Stomach (tissue), 9 donors: Measurements from ENCODE around the gene SEMA3F. TPM values are rescaled to one million over a fixed set of nuclear protein-coding genes. Genes with fewer than 3 reads are reported as not detected.
"Not testable (repeated sequence)": the region's sequence is repeated elsewhere in the genome, so short reads cannot be mapped to it uniquely, and the experiment has no call there.

Experiments
- DNase-seq, 2 donors: peaks; one replicate each; pipeline versions ENCODE4 v3.0.0 to v3.0.0-alpha.2; 2013 to 2019
- H3K27ac ChIP-seq, 5 donors: fragments of 200-600 bp in 4 of 5; sonication (generic) in 4 of 5; one replicate each; pipeline ENCODE4 v1.5.1; 2013 to 2019; ENCODE audit warnings: mild to moderate bottlenecking in 1 of 5, moderate library complexity in 1 of 5
- H3K27me3 ChIP-seq, 3 donors: fragments of 200-600 bp; sonication (generic); one replicate each; pipeline ENCODE4 v1.5.1; 2017 to 2019; ENCODE audit warnings: mixed run types in 1 of 3
- H3K36me3 ChIP-seq, 4 donors: fragments of 200-600 bp; sonication (generic); 1 replicate in 3 of 4; 2 replicates in 1 of 4; pipeline ENCODE4 v1.5.1; 2016 to 2019
- H3K4me1 ChIP-seq, 4 donors: fragments of 200-600 bp; sonication (generic); one replicate each; pipeline ENCODE4 v1.5.1; 2016 to 2019
- H3K4me3 ChIP-seq, 4 donors: fragments of 200-600 bp; sonication (generic) in 3 of 4; one replicate each; pipeline ENCODE4 v1.5.1; 2016 to 2019; ENCODE audit warnings: mild to moderate bottlenecking in 1 of 4
- H3K9me3 ChIP-seq, 4 donors: fragments of 200-600 bp; sonication (generic); one replicate each; pipeline ENCODE4 v1.5.1; 2016 to 2019
- CTCF ChIP-seq, 7 experiments: fragments of 450-650 bp in 4 of 7; fragments of 200-600 bp in 3 of 7; sonication (generic) in 3 of 7; IDR thresholded peaks; one replicate each; pipeline ENCODE4 v1.5.1; 2016 to 2019; ENCODE audit warnings: antibody characterized with exemption in 7 of 7, control low read depth in 2 of 7, mild to moderate bottlenecking in 1 of 7
- EP300 ChIP-seq: sonication (generic); formaldehyde crosslinking; IDR thresholded peaks from one replicate; pipeline ENCODE4 v1.6.1; 2017; ENCODE audit warnings: antibody characterized with exemption
- POLR2A ChIP-seq, 4 donors: fragments of 450-650 bp; IDR thresholded peaks; one replicate each; pipeline ENCODE4 v1.6.1; 2016; ENCODE audit warnings: antibody characterized with exemption in 4 of 4, control low read depth in 2 of 4, mild to moderate bottlenecking in 1 of 4, moderate library complexity in 1 of 4
- POLR2AphosphoS5 ChIP-seq, 3 donors: sonication (generic); formaldehyde crosslinking; IDR thresholded peaks; one replicate each; pipeline ENCODE4 v1.6.1; 2016; ENCODE audit warnings: antibody characterized with exemption in 3 of 3
- whole genome bisulfite sequencing, 5 donors: extraction: QIAGEN DNeasy Blood & Tissue Kit in 3 of 5; methylation state at CpG; one replicate each; pipeline versions ENCODE4 v1.1.5 to v1.1.7; 2013 to 2018; 5-methylcytosine and 5-hydroxymethylcytosine counted together
- intact Hi-C: fragments of 100-400 bp; cut with DNase I; formaldehyde crosslinking; loops from one replicate; pipeline ENCODE4 v1.15.1; 2023; ENCODE audit warnings: low total_unique reads
- polyA plus RNA-seq, 3 donors: library from polyadenylated mRNA; stranded (reverse); fragments of 200-250 nt; gene quantifications; one replicate each; pipeline ENCODE4 v1.2.3, GENCODE V29; 2013
- total RNA-seq, 5 donors: library from RNA; depleted of rRNA; stranded (reverse); fragments of >200 nt; gene quantifications; one replicate each; pipeline versions ENCODE4 v1.1.0 to v1.2.3, GENCODE V29; 2014 to 2016
- donor health status: healthy with polysubstance abuse.
- donor health status: Bipolar disorder and iron deficiency.
- donor health status: healthy.

SEMA3F gene
- total and polyA plus RNA-seq, 8 donors = 8.9 to 34.5 (median 22.9) TPM

GRCh38 chr3:50207359-50208042 lies 52.4 kb downstream of the SEMA3F start:
- intact Hi-C loops = no loop called here
- Histone ChIP-seq H3K36me3 (no peaks in the 10 kb centered on the region), H3K4me3 (no peak overlapping the region), H3K9me3 (no peaks in the 10 kb centered on the region), H3K27me3 (peaks cover 9 to 45% (median 27%) of the 10 kb centered on the region in 3 donors), H3K4me1 (peaks cover 15 to 29% (median 19%) of the 10 kb centered on the region in 4 donors), H3K27ac (no peak overlapping the region)
- no peak for TF ChIP-seq EP300
- TF ChIP-seq POLR2AphosphoS5 (IDR thresholded peaks at IDR 0.05) = no peak
- no peak for TF ChIP-seq CTCF (IDR thresholded peaks at IDR 0.05)
- no peak for TF ChIP-seq POLR2A (IDR thresholded peaks at IDR 0.05)
- 92 to 98% (median 93%) methylated on average over 17 of the region's 17 CpGs for WGBS, 5 donors
- no peak for DNase-seq

GRCh38 chr3:50208677-50209344 lies 53.7 kb downstream of the SEMA3F start:
- no peak overlapping the region for H3K27ac ChIP-seq
- H3K4me3 ChIP-seq = no peak overlapping the region
- 72 to 77% (median 75%) methylated on average over 11 to 14 of the region's 14 CpGs for WGBS, 5 donors
- H3K36me3 ChIP-seq = no peaks in the 10 kb centered on the region
- intact Hi-C loops = no loop called here
- H3K27me3 ChIP-seq = peaks cover 7 to 32% (median 20%) of the 10 kb centered on the region in 3 donors
- no peak for DNase-seq
- TF ChIP-seq POLR2AphosphoS5 (IDR thresholded peaks at IDR 0.05) (no peak), CTCF (IDR thresholded peaks at IDR 0.05) (no peak), POLR2A (IDR thresholded peaks at IDR 0.05) (no peak), EP300 (no peak)
- peaks cover 15 to 22% (median 19%) of the 10 kb centered on the region in 4 donors for H3K4me1 ChIP-seq
- no peaks in the 10 kb centered on the region for H3K9me3 ChIP-seq

- TF ChIP-seq POLR2AphosphoS5 (IDR thresholded peaks at IDR 0.05) (no peak), POLR2A (IDR thresholded peaks at IDR 0.05) (no peak), EP300 (no peak), CTCF (IDR thresholded peaks at IDR 0.05) (no peak)
- Histone ChIP-seq H3K36me3 (no peaks in the 10 kb centered on the region), H3K27ac (no peak overlapping the region), H3K27me3 (peaks cover 0 to 18% (median 7%) of the 10 kb centered on the region in 3 donors), H3K4me3 (no peak overlapping the region), H3K4me1 (peaks cover 8 to 14% (median 11%) of the 10 kb centered on the region in 4 donors), H3K9me3 (no peaks in the 10 kb centered on the region)
- intact Hi-C loops = no loop called here
- 79 to 91% (median 86%) methylated on average over 5 of the region's 5 CpGs; no CpG with 5 or more reads in 1 of the 5 donors for WGBS, 5 donors
- no peak for DNase-seq
These were observed 55.0 kb downstream of the SEMA3F start for GRCh38 chr3:50210176-50210509.

GRCh38 chr3:50210510-50211367 lies 55.6 kb downstream of the SEMA3F start:
- intact Hi-C loops = no loop called here
- Histone ChIP-seq H3K27ac (no peak overlapping the region), H3K4me3 (no peak overlapping the region), H3K27me3 (peaks cover 0 to 12% (median under 1%) of the 10 kb centered on the region in 3 donors), H3K9me3 (no peaks in the 10 kb centered on the region), H3K4me1 (peaks cover 2 to 8% (median 5%) of the 10 kb centered on the region in 4 donors), H3K36me3 (no peaks in the 10 kb centered on the region)
- peak in 1 of 2 donors; percentile 64 for DNase-seq
- TF ChIP-seq CTCF (IDR thresholded peaks at IDR 0.05) = no peak
- TF ChIP-seq EP300 = no peak
- TF ChIP-seq POLR2AphosphoS5 (IDR thresholded peaks at IDR 0.05) = no peak
- TF ChIP-seq POLR2A (IDR thresholded peaks at IDR 0.05) = no peak
- 54 to 70% (median 60%) methylated on average over 10 to 13 of the region's 13 CpGs; no CpG with 5 or more reads in 1 of the 5 donors for WGBS, 5 donors

- intact Hi-C loops, H3K4me1 ChIP-seq, H3K27me3 ChIP-seq, H3K36me3 ChIP-seq, DNase-seq, H3K4me3 ChIP-seq, H3K9me3 ChIP-seq, H3K27ac ChIP-seq: not testable (repeated sequence)
- WGBS, 5 donors = 86 to 94% (median 93%) methylated on average over 5 of the region's 5 CpGs
These were observed 56.2 kb downstream of the SEMA3F start for GRCh38 chr3:50211368-50211717.
